ENCODE results near the gene MPHOSPH9. TPM values are rescaled to one million over a fixed set of nuclear protein-coding genes. Genes with fewer than 3 reads are reported as not detected.
A peak's percentile ranks its signal among the peaks of the same experiment; 100 is the strongest.

Gene MPHOSPH9
- total and polyA plus RNA-seq, 12 donors = 11.7 to 61.7 (median 23.5) TPM

GRCh38 chr12:123106640-123107359, 126.1 kb downstream of the MPHOSPH9 start:
- H3K9me3 ChIP-seq (replicated peaks in 1 of 3) = no peaks in the 10 kb centered on the region
- no peaks in the 10 kb centered on the region for H3K27me3 ChIP-seq
- WGBS, 4 donors = 36 to 71% (median 57%) methylated on average over 3 to 9 of the region's 9 CpGs
- intact Hi-C loops (cut with DNase I) = no loop called here
- H3K27ac ChIP-seq = peak overlapping the region in 3 of 5 donors; percentile 54 to 71 (median 66)
- H3K4me1 ChIP-seq (replicated peaks in 1 of 2) = peaks cover 33 to 56% of the 10 kb centered on the region in 2 donors
- DNase-seq = peak in 6 of 7 donors; percentile 50 to 80 (median 61)
- H3K36me3 ChIP-seq (replicated peaks in 1 of 2) = no peaks in the 10 kb centered on the region
- TF ChIP-seq POLR2A (IDR thresholded peaks at IDR 0.05) = no peak
- no peak for TF ChIP-seq CTCF (IDR thresholded peaks at IDR 0.05)
- H3K4me3 ChIP-seq = no peak overlapping the region

DNA sequence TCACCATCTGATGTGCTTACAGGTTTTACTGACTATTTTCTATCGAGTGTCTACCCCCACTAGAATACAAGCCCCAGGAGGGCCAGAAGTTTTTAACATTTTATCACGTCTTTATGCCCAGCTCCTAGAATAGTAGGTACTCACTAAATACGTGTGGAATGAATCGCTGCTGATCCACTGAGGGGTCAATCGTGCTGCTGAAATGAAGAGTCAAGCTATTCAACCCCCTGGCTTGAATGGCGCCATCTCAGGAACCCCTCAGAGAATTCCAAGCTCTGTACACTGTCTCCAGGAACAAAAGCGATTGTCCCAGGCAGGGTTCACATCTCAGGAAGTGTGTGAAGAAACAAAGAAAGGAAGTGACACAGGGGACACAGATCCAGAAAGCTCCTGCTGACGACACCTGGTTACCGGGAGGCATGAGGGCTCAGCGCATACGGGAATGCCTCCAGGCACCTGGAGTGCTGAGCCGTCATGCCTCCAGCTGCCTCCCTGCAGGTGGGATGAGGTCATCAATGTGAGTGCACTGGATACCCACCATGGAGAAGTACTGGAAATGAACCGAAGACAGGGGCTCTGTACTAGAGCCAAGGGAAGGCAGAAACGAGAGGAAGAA, 127.6 kb downstream of the MPHOSPH9 start:
- H3K4me3 ChIP-seq = no peak overlapping the region
- H3K27ac ChIP-seq = peak overlapping the region in 2 of 5 donors; percentile 24 to 71
- no peak for TF ChIP-seq POLR2A (IDR thresholded peaks at IDR 0.05)
- no peak for TF ChIP-seq CTCF (IDR thresholded peaks at IDR 0.05)
- no peaks in the 10 kb centered on the region for H3K36me3 ChIP-seq (replicated peaks in 1 of 2)
- DNase-seq = no peak
- 80 to 82% (median 81%) methylated on average over 14 of the region's 14 CpGs for WGBS, 4 donors
- H3K27me3 ChIP-seq = no peaks in the 10 kb centered on the region
- intact Hi-C loops (cut with DNase I) = no loop called here
- no peaks in the 10 kb centered on the region for H3K9me3 ChIP-seq (replicated peaks in 1 of 3)
- peaks cover 33 to 48% of the 10 kb centered on the region in 2 donors for H3K4me1 ChIP-seq (replicated peaks in 1 of 2)

DNA sequence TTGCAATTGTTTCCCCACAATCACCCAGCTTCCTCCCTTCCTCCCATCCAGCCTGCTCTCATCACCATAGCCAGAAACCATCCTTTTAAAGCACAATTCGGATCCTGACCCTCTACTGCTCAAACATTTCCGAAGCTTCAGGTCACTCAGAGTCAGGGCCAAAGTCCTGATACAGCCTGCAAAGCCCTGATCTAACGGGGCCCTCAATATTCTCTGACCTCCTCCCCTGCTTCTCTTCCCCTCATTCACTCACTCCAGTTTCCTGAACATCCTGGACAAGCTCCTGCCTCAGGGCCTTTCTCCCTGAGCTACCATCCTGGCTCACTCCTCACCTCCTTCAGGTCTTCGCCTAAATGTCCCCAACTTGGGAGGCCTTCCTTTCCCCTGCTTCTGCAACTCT, 128.1 kb downstream of the MPHOSPH9 start:
- WGBS, 4 donors = 75 to 82% (median 79%) methylated on average over 4 of the region's 4 CpGs
- Histone ChIP-seq H3K4me3 (no peak overlapping the region), H3K27ac (peak overlapping the region in 2 of 5 donors; percentile 24 to 71)

More for the DNA sequence above, 128.1 kb downstream of the MPHOSPH9 start:
- Histone ChIP-seq H3K27me3 (no peaks in the 10 kb centered on the region), H3K9me3 (replicated peaks in 1 of 3) (no peaks in the 10 kb centered on the region), H3K36me3 (replicated peaks in 1 of 2) (no peaks in the 10 kb centered on the region), H3K4me1 (replicated peaks in 1 of 2) (peaks cover 33 to 46% of the 10 kb centered on the region in 2 donors)
- no peak for DNase-seq
- TF ChIP-seq POLR2A (IDR thresholded peaks at IDR 0.05) (no peak), CTCF (IDR thresholded peaks at IDR 0.05) (no peak)
- intact Hi-C loops (cut with DNase I) = no loop called here

Small RNA genes within 50 kb of the gene (small RNA-seq; reads per million reads assigned to genes)
- gene RNA5SP375 = 0.47 to 0.58 reads per million in 2 donors

Other genes starting within 250 kb of the MPHOSPH9 start
- 10 to 100 TPM in 8 of 9 donors, 1 to 10 TPM in 1; 3.7 to 57.4 (median 25.6) TPM for gene PITPNM2, start 82.1 kb downstream of the MPHOSPH9 start, total RNA-seq
- 10 to 100 TPM; 13.2 to 33.9 (median 18.3) TPM for gene PITPNM2, start 82.1 kb downstream of the MPHOSPH9 start, polyA plus RNA-seq
- 10 to 100 TPM; 12.2 to 18.6 (median 13.7) TPM for gene MTRFR, start 295 bp upstream of the MPHOSPH9 start, total RNA-seq
- gene MTRFR, start 295 bp upstream of the MPHOSPH9 start, polyA plus RNA-seq = 10 to 100 TPM; 15.8 to 23.3 (median 20.1) TPM
- 100 to 1,000 TPM in 3 of 9 donors, 10 to 100 TPM in 6; 45.9 to 130 (median 83.9) TPM for gene CDK2AP1, start 38.7 kb upstream of the MPHOSPH9 start, total RNA-seq
- gene CDK2AP1, start 38.7 kb upstream of the MPHOSPH9 start, polyA plus RNA-seq = 100 to 1,000 TPM; 139 to 202 (median 196) TPM
- gene SBNO1, start 131.7 kb upstream of the MPHOSPH9 start, total RNA-seq = 10 to 100 TPM; 10.3 to 30.9 (median 25.9) TPM
- 10 to 100 TPM in 1 of 3 donors, 1 to 10 TPM in 2; 3.8 to 20.7 (median 5.7) TPM for gene SBNO1, start 131.7 kb upstream of the MPHOSPH9 start, polyA plus RNA-seq
- gene KMT5A, start 151.0 kb upstream of the MPHOSPH9 start, total RNA-seq = 10 to 100 TPM; 17.2 to 29.4 (median 25.1) TPM
- 10 to 100 TPM; 18.0 to 37.3 (median 23.6) TPM for gene KMT5A, start 151.0 kb upstream of the MPHOSPH9 start, polyA plus RNA-seq
- 1 to 10 TPM; 1.1 to 6.6 (median 4.4) TPM for gene RILPL2, start 203.5 kb upstream of the MPHOSPH9 start, total RNA-seq
- gene RILPL2, start 203.5 kb upstream of the MPHOSPH9 start, polyA plus RNA-seq = 1 to 10 TPM; 2.5 to 4.4 (median 3.8) TPM
- gene SNRNP35, start 225.0 kb upstream of the MPHOSPH9 start, total RNA-seq = 10 to 100 TPM; 12.5 to 37.4 (median 18.0) TPM
- gene SNRNP35, start 225.0 kb upstream of the MPHOSPH9 start, polyA plus RNA-seq = 100 to 1,000 TPM in 2 of 3 donors, 10 to 100 TPM in 1; 39.7 to 157 (median 104) TPM